ENCODE measurements around the gene EPS15.
A peak's percentile ranks its signal among the peaks of the same experiment; 100 is the strongest.

EPS15 gene

GRCh38 chr1:51369171-51369570 is 149.9 kb downstream of the EPS15 start:
- no peak for DNase-seq

- DNase-seq = no peak
Measured at GRCh38 chr1:51365774-51366173, 153.3 kb downstream of the EPS15 start.

DNA sequence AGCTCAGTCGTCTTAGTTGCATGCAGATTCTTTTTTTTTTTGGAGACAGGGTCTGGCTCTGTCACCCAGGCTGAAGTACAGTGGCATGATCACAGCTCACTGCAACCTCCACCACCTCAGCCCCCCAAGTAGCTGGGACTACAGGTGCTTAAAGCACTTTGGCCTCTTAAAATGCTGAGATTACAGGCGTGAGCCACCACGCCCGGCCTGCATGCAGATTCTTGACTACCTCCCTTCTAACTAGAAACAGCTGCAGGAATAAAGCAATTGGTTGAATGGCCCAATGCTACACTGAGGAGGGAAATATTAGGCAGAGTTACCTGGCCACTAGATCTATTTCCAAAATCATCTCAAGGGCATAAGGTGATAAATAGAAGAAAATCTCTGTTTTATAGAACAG is 159.2 kb downstream of the EPS15 start:
- DNase-seq = no peak

GRCh38 chr1:51355382-51355781 is 163.7 kb downstream of the EPS15 start:
- DNase-seq = no peak

DNA sequence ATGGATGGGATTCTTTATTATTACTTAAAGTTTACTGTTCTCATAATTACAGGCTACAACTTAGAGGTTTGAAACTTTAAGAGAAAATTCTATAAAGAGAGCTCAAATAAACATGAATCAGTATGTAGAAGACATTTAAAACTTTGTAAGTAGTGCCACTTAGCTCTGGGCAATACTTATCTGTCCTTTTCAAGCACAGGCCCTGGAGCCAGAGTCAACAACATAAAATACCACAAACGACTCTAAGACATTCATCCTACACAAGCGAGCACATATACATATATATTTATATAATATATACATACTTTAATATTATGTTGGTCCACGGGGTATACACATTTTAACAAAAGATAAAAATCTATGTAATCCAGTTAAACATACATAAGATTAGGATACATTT is 164.7 kb downstream of the EPS15 start:
- DNase-seq = no peak

DNA sequence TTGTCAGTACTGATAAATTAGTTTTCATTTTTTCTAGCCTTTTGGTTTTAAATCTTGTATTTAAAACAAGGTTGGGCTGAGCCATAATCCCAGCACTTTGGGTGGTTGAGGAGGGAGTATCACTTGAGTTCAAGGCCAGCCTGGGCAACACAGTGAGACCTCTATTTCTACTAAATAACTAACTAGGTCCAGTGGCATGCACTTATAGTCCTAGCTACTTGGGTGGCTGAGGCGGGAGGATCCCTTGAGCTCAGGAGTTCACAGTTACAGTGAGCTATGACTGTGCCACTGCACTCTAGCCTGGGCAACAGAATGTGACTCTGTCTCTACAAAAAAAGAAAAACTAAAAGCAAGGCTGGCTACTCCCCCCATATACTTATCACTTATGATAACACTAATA is 167.2 kb downstream of the EPS15 start:
- DNase-seq = no peak

- no peak for DNase-seq
Measured at GRCh38 chr1:51349862-51350261, 169.2 kb downstream of the EPS15 start.

GRCh38 chr1:51348147-51348527 is 170.9 kb downstream of the EPS15 start:
- no peak for DNase-seq

- DNase-seq = no peak
Measured at GRCh38 chr1:51347398-51348146, 171.5 kb downstream of the EPS15 start.

DNA sequence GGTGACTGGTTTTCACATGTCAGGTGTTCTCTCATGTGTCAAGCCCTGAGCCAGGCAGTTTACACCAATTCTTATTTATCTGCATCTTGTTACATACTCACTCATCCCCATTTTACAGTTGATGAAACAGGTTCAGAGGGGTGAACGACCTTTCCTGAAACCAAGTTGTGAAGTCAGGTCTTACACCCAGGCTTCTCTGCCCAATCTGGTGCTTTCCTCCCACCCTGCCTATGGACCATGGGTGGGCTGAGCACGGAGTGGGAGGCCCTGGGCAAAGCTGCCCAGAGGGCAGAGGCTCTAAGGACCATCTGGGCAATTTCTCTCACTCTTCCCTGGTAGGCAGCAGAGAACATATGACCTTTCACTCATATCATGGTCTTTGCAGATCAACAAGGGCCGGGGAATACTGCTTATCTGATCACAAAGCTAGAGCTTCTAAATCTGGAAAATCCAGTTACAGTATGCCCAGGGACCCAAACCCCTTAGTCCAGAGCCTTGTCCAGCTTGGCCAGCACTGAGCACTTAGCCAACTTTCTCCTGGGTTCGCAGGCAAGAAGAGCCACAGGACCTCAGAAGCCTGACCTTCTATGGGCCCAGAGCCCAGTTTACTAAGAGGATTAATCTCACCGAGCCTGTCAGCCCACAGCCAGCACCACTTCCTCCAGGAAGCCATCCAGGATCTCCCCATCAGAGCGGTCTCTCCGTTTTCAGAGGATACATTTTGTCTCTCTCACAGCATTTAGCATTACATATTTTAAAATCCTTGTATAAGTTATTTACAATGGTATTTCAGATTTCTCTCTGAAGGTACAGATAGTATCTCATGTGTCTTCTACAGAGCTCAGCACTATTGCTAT is 172.8 kb downstream of the EPS15 start:
- DNase-seq = no peak

GRCh38 chr1:51345300-51345687 is 173.8 kb downstream of the EPS15 start:
- no peak for DNase-seq

DNA sequence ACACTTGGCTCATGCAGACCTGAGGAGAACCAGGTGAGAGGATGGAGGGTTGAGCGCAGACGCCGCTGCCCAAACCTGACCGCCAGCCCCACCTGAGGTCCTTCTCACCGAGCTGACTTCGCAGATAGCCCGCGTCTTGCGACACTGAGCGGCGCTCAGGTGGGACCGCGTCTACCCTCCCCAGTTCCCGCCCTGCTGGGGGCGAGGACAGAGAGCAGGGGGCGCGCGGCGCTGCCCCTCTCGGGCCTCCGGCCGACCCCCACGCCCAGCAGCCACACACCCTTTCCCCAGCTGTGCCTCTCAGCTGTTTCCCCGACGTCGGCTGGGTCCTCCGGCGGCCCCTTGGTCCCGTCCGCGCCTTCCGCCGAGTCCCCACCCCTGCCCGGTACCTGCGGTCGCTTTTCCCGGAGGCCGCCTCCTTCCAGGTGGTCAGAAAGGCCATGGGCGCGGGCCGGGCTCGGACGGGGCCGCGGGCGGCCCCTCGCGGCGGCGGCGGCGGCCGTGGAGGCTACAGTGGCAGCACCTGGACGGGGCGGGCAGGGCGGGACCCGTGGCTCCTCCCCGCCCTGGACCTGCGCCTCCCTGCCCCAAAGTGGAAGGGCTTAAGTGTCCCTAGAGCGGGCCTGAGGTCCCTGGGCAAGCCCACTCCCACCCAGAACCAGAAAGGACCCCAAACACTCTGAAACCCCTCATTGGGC is 174.3 kb downstream of the EPS15 start:
- DNase-seq = no peak

- DNase-seq = no peak
Measured at GRCh38 chr1:51344276-51344601, 174.8 kb downstream of the EPS15 start.

- DNase-seq = no peak
Measured at GRCh38 chr1:51343624-51344023, 175.4 kb downstream of the EPS15 start.

DNA sequence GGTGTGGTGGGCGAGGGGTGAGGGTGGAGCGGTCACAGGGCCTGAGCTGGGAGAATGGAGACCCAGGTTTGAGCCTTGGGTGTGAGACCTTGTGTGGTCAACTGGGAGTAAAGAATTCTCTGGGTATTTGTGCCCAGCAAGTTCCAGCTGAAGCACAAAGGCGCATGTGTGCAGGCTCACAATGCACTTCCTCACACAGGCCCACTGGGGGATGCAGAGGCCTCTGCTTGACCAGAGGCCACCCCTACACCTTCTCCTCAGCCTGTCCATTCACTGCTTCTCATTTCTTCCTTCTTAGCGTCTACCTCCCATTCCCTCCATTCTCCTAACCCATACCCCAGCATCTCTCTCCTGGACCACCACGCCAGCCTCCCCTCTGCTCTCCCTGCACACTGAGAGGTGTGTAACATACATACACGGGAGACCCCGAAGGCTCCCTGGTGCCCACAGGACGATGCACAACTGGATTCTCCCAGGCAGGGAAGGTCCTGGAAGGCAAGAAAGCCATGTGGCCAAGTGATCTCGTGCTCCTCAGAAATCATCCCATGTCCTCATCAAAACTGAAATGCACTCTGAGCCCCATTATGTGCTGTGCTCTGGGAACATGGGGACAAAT is 176.4 kb downstream of the EPS15 start:
- DNase-seq = no peak

GRCh38 chr1:51341876-51342496 is 177.1 kb downstream of the EPS15 start:
- DNase-seq = no peak

DNA sequence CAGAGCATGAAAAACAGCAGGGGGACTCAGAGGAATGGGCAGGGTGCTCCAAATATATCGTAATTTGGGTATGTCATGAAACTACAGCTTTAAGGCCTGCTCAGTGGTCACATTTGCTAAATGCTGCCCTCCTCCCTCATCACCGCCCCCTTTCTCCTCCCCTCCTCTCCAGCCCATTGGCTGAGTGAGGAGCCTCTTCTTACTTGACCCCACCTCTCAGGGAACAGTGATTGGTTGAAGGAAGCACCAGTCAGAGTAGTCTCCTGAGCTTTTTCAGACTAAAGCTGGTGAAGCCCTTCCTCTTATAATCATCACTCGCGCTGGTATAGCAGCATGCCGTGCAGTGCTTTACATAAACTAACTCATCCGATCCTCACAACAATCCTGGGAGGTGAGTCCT is 178.7 kb downstream of the EPS15 start:
- DNase-seq = peak; percentile 16

DNA sequence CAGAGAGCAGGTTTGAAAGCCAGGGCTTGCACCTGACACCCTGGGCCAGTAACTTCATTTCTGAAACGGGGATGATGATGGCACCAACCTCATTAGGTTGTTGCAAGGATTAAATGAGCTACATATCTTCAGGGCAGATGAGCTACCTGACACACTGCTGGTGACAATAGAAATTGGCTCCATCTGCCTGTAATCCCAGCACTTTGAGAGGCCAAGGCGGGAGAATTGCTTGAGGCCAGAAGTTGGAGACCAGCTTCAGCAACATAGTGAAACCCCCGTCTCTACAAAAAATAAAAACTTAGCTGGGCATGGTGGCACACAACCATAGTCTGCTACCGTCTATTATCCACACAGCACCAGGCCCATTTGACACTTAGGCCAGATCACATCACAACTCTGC is 182.4 kb downstream of the EPS15 start:
- DNase-seq = no peak

GRCh38 chr1:51336004-51336403 is 183.1 kb downstream of the EPS15 start:
- DNase-seq = no peak

DNA sequence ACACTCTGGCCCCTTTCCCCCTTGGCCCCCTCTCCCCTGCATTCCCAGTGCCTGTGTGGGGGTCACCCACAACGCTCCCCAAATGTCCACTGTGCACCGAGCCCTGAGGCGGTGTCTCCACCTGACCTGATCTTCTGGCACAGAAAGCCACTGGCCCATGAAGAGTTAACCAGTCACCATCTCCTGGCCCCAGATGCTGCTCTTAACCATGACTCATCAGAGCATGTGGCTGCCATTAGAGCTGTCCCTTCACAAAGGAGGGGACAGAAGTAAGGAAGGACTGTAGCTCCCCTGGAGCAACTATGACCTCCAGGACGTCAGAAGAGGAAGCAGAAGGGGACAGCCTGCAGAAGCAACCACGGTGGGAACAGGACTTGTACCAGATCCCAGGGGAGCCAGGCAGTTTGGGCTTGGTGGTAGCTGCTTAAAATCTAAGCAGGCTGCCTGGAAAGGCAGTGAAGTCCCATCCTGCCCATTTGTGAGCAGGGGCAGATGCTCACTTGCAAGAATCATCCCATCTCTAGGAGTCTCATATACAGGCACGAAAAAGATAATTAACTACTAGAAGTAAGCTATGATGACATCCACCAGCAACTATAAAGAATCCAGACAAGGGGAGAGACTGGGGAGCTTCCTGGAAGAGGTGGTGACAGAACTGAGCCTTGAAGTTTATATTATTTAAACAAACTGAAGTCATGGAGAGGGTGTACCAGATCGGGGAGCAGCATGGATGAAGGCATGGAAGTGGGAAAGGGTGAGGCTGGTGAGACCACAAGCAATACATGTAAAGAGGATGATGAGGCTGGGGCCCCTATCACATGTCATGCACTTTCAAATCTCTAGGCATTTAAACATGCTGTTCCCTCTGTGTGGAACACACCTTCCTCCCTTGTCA is 187.6 kb downstream of the EPS15 start:
- DNase-seq = no peak

DNA sequence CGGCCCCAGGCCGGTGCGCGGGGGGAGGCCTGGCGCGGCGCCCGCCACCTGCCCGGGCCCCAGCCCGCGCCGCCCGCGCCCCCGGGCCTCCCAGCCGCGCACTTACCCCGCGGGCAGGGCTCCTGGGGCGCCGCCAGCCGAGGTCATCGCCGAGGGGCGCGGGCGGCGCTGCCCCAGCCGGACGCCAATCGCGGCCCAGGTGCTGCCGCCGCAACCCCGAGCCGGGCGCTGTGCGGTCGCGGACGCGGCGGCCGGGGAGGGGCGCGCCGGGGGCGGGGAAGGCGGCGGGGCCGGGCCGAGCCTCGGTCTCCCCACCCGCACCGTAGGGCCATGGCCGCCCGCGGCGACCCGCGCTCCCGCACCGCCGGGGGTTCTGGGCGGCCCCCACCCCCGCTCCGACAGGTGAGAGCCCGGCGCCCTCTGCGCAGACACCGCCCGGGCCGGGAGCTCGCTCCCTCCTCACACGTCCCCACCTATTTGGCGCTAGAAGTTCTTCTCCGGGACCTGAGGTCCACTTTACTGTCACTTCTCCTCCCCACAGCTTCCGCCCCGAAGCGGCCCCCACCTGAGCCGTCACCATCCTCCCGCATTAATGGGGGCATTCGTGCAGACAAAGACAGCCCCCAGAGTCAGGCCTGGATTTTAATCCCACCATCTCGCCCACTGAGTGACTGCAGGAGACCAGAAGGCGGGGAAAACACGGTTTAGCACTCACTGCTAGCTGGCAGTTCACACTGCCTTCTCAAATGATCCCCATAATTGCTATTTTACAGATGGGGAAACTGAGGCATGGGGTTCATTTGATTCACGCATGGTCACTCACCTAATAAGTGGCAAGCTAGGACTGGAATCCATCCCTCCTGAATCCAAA is 188.5 kb downstream of the EPS15 start, which contains the start of gene TTC39A:
TTC39A (minus strand) TSS at position 232 of the 871 bp plus-strand sequence; CDS start at position 147, 85 bp downstream.
- no peak for DNase-seq

Measured in NCI-H226 (cell line).